Testis (tissue), 3 donors: ENCODE results near the gene GRK1. TPM values are rescaled to one million over a fixed set of nuclear protein-coding genes. Genes with fewer than 3 reads are reported as not detected.
"Not testable (repeated sequence)": the region's sequence is repeated elsewhere in the genome, so short reads cannot be mapped to it uniquely, and the experiment has no call there.

Source experiments
- DNase-seq: peaks from one replicate; pipeline ENCODE4 v3.0.0-alpha.2; 2019
- H3K27ac ChIP-seq, 2 donors: fragments of 200-600 bp; sonication (generic); one replicate each; pipeline ENCODE4 v1.5.1; 2019
- H3K27me3 ChIP-seq: fragments of 200-600 bp; sonication (generic); one replicate; pipeline ENCODE4 v1.5.1; 2019
- H3K36me3 ChIP-seq: fragments of 200-600 bp; sonication (generic); one replicate; pipeline ENCODE4 v1.5.1; 2017; ENCODE audit warnings: low read depth; ENCODE audit errors: missing control alignments
- H3K4me1 ChIP-seq: fragments of 200-600 bp; sonication (generic); one replicate; pipeline ENCODE4 v1.5.1; 2019
- H3K4me3 ChIP-seq, 2 donors: fragments of 200-600 bp; sonication (generic); one replicate each; pipeline ENCODE4 v1.5.1; 2017 to 2019
- H3K9me3 ChIP-seq: fragments of 200-600 bp; sonication (generic); one replicate; pipeline ENCODE4 v1.5.1; 2017
- CTCF ChIP-seq, 3 experiments: fragments of 450-650 bp in 2 of 3; fragments of 200-600 bp in 1 of 3; sonication (generic) in 1 of 3; IDR thresholded peaks; one replicate each; pipeline ENCODE4 v1.5.1; 2016 to 2019; ENCODE audit warnings: antibody characterized with exemption in 3 of 3, mild to moderate bottlenecking in 2 of 3, moderate library complexity in 1 of 3
- POLR2A ChIP-seq: fragments of 450-650 bp; IDR thresholded peaks from one replicate; pipeline ENCODE4 v1.6.1; 2017; ENCODE audit warnings: antibody characterized with exemption, mild to moderate bottlenecking, moderate library complexity
- WGBS, 2 donors: methylation state at CpG; one replicate each; pipeline ENCODE4 v1.1.5; 2018; 5-methylcytosine and 5-hydroxymethylcytosine counted together
- intact Hi-C: fragments of 100-400 bp; cut with DNase I; formaldehyde crosslinking; loops from one replicate; pipeline ENCODE4 v1.15.1; 2023; ENCODE audit warnings: low total_unique reads
- polyA plus RNA-seq: library from polyadenylated mRNA; stranded (reverse); fragments of 350-450 nt; fragmentation: Illumina TruSeq; extraction: RNeasy Lipid Tissue Mini Kit (QIAGEN cat#74804); gene quantifications from one replicate; pipeline ENCODE4 v1.2.3, GENCODE V29; 2014; ENCODE audit warnings: low read depth, low replicate concordance; ENCODE audit not compliant: insufficient read depth
- total RNA-seq, 2 donors: library from RNA; depleted of rRNA; stranded (reverse); fragments of >200 nt; gene quantifications; one replicate each; pipeline ENCODE4 v1.2.3, GENCODE V29; 2016

The GRK1 gene
- total and polyA plus RNA-seq, 3 donors from 2014 or later: 0.55 to 2.1 (median 0.87) TPM

- intact Hi-C loops: no loop called here
- Histone ChIP-seq H3K27me3 (no peaks in the 10 kb centered on the region), H3K27ac (no peak overlapping the region), H3K4me3 (no peak overlapping the region), H3K4me1 (peaks cover 4% of the 10 kb centered on the region), H3K36me3 (no peaks in the 10 kb centered on the region), H3K9me3 (no peaks in the 10 kb centered on the region)
- WGBS, 2 donors: 35 to 41% methylated on average over 7 to 8 of the region's 11 CpGs
- no peak for TF ChIP-seq POLR2A
- TF ChIP-seq CTCF (IDR thresholded peaks at IDR 0.05): no peak
- no peak for DNase-seq
Observed at GRCh38 chr13:113722921-113723320, 55.9 kb downstream of the GRK1 start.

GRCh38 chr13:113723410-113724015, 56.5 kb downstream of the GRK1 start:
- H3K4me1 ChIP-seq: peaks cover 4% of the 10 kb centered on the region
- TF ChIP-seq CTCF (IDR thresholded peaks at IDR 0.05) (no peak), POLR2A (no peak)

DNA sequence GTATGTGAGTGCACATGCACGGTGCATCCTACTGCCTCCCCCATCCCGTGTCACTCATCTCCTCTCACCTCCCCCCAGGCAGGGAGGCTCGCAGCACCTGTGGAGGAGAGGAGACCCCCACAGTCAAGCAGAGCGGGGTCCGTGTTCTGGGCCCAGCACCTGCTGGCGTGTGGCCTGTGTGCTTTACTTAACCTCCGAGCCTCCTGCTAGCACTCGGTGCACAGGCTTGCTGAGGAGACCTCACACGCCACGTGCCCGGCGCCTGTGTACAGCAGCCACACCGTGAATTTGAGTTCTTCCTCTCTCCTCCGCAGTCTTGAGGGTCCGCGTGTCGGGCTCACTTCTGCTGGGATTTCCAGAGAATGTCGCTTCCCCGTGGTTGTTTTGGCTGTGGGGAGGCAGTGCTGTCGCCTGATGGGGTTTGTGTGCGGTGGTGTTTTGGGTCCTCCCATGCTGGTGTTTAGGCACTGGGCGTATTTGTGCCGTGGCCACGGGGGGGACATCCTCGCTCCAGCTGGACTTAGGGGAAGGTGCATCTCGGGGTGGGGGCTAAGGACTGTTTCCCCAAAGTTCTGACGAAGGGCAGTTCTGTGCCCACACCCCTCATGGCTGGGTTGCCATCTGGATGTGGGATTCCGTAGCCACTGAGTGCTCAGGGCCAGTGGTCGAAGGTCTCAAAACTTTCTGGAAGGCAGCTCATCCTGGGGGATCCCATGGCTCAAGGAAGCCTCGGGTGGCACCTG, 57.2 kb downstream of the GRK1 start:
- TF ChIP-seq CTCF (IDR thresholded peaks at IDR 0.05): no peak
- TF ChIP-seq POLR2A: no peak
- 44 to 64% methylated on average over 17 to 30 of the region's 30 CpGs for WGBS, 2 donors
- Histone ChIP-seq H3K27me3 (no peaks in the 10 kb centered on the region), H3K27ac (peak overlapping the region in 1 of 2 donors; percentile 68), H3K9me3 (no peaks in the 10 kb centered on the region), H3K4me3 (peak overlapping the region in 1 of 2 donors; percentile 49), H3K36me3 (no peaks in the 10 kb centered on the region), H3K4me1 (peaks cover 4% of the 10 kb centered on the region)
- no peak for DNase-seq
- intact Hi-C loops: no loop called here

More at GRCh38 chr13:113723410-113724015, 56.5 kb downstream of the GRK1 start:
- Histone ChIP-seq H3K4me3 (no peak overlapping the region), H3K27ac (no peak overlapping the region), H3K36me3 (no peaks in the 10 kb centered on the region), H3K9me3 (no peaks in the 10 kb centered on the region), H3K27me3 (no peaks in the 10 kb centered on the region)
- 46 to 60% methylated on average over 12 to 13 of the region's 13 CpGs for WGBS, 2 donors
- no peak for DNase-seq
- intact Hi-C loops: no loop called here

- intact Hi-C loops: no loop called here
- Histone ChIP-seq H3K4me3 (peak overlapping the region; percentile 34 to 49), H3K27me3 (no peaks in the 10 kb centered on the region), H3K4me1 (peaks cover 4% of the 10 kb centered on the region), H3K27ac (peak overlapping the region in 1 of 2 donors; percentile 68), H3K9me3 (no peaks in the 10 kb centered on the region), H3K36me3 (no peaks in the 10 kb centered on the region)
- peak; percentile 84 for DNase-seq
- TF ChIP-seq POLR2A (no peak), CTCF (IDR thresholded peaks at IDR 0.05) (peak; percentile 72 to 91 (median 82))
- WGBS, 2 donors: 0 to 1% methylated on average over 1 to 30 of the region's 36 CpGs
Observed at GRCh38 chr13:113724780-113725315, 57.8 kb downstream of the GRK1 start.

- H3K27me3 ChIP-seq, intact Hi-C loops, H3K36me3 ChIP-seq, H3K4me1 ChIP-seq, H3K27ac ChIP-seq, H3K9me3 ChIP-seq: not testable (repeated sequence)
- peak; percentile 69 for DNase-seq
- no CpG with 5 or more reads among the region's 75 CpGs for WGBS, 2 donors
- peak overlapping the region in 1 of 2 donors; percentile 49 for H3K4me3 ChIP-seq
Observed at GRCh38 chr13:113725329-113726105, 58.5 kb downstream of the GRK1 start.

GRCh38 chr13:113726106-113726821, 59.2 kb downstream of the GRK1 start:
- H3K36me3 ChIP-seq, DNase-seq, H3K4me1 ChIP-seq, H3K9me3 ChIP-seq, intact Hi-C loops, H3K27me3 ChIP-seq: not testable (repeated sequence)
- peak overlapping the region in 1 of 2 donors; percentile 39 for H3K4me3 ChIP-seq
- 32% methylated on average over 20 of the region's 54 CpGs; no CpG with 5 or more reads in 1 of the 2 donors for WGBS, 2 donors
- H3K27ac ChIP-seq: peak overlapping the region; percentile 65 to 75
